Measurements from ENCODE around the gene ACP5.
A peak's percentile ranks its signal among the peaks of the same experiment; 100 is the strongest.
"Not testable (repeated sequence)": the region's sequence is repeated elsewhere in the genome, so short reads cannot be mapped to it uniquely, and the experiment has no call there.

ACP5 gene

GRCh38 chr19:11578258-11579142, 1.1 kb upstream of the ACP5 start:
- no peak for DNase-seq

- no peak for DNase-seq
These were observed 1.2 kb downstream of the ACP5 start for GRCh38 chr19:11576227-11576626.

GRCh38 chr19:11574689-11575088, 2.8 kb downstream of the ACP5 start:
- no peak for DNase-seq

GRCh38 chr19:11573763-11574162, 3.7 kb downstream of the ACP5 start:
- DNase-seq, result not testable (repeated sequence)

GRCh38 chr19:11573354-11573753, 4.1 kb downstream of the ACP5 start:
- DNase-seq, result not testable (repeated sequence)

GRCh38 chr19:11570039-11570462, 7.4 kb downstream of the ACP5 start:
- no peak for DNase-seq

- no peak for DNase-seq
These were observed 11.3 kb downstream of the ACP5 start for GRCh38 chr19:11566164-11566563.

GRCh38 chr19:11565649-11565980, 11.8 kb downstream of the ACP5 start:
- not testable (repeated sequence) for DNase-seq

GRCh38 chr19:11564082-11564807, 13.2 kb downstream of the ACP5 start:
- DNase-seq, result not testable (repeated sequence)

GRCh38 chr19:11563532-11563931, 13.9 kb downstream of the ACP5 start:
- no peak for DNase-seq

- no peak for DNase-seq
These were observed 16.9 kb downstream of the ACP5 start for GRCh38 chr19:11560404-11561051.

GRCh38 chr19:11558881-11559828, 18.3 kb downstream of the ACP5 start, which contains the start of gene ELOF1:
ELOF1 (minus strand) TSS chr19:11559230; CDS start chr19:11554347, 4,883 bp downstream.
- peak; percentile 99 for DNase-seq

GRCh38 chr19:11556634-11557420, 20.6 kb downstream of the ACP5 start:
- no peak for DNase-seq

GRCh38 chr19:11555246-11555645, 22.2 kb downstream of the ACP5 start:
- no peak for DNase-seq

GRCh38 chr19:11554160-11554559, 23.3 kb downstream of the ACP5 start:
- no peak for DNase-seq

GRCh38 chr19:11552666-11553372, 24.6 kb downstream of the ACP5 start:
- no peak for DNase-seq

- no peak for DNase-seq
These were observed 25.7 kb downstream of the ACP5 start for GRCh38 chr19:11551603-11552235.

- no peak for DNase-seq
These were observed 27.2 kb downstream of the ACP5 start for GRCh38 chr19:11550265-11550664.

- no peak for DNase-seq
These were observed 28.0 kb downstream of the ACP5 start for GRCh38 chr19:11549386-11549953.
